ENCODE data around the gene ELOB.

The ELOB gene

GRCh38 chr16:2782583-2783351 lies 5.7 kb upstream of the ELOB start:
- peak; percentile 62 for DNase-seq

DNA sequence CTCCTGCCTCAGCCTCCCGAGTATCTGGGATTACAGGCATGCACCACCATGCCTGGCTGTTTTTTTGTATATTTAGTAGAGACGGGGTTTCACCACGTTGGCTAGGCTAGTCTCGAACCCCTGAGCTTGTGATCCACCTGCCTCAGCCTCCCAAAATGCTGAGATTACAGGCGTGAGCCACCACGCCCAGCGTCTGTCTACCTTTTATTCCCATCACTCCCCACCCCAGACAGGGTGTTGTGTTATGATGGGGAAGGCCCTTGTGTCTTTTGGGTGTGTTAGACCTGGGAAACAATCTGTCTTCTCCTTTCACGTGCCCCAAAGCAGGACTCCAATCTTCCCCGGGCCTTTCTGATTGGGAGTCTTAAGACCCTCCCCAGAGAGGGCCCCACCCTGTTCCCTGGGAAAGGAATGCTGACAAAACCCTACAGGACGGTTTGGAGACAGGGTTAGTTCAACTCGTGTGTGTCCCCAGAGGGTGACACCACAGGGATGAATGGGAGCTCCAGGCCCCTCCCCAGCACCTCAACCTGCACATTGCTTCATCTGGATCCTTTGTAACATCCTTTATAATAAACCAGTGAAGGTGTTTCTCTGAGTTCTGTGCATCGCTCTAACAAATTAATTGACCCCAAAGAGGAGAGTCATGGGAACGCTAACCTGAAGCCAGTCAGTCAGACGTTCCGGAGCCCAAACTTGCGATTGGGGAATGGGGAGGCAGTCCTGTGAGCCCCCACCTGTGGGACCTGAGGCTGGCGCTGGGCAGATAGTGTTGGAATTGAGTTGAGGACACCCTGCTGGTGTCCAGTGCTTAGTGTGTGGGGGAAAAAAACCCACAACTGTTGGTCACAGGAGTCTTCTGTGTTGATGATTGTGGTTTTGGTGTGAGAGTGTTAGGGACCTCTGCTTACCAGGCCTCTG lies 3.2 kb upstream of the ELOB start:
- DNase-seq, result no peak

DNA sequence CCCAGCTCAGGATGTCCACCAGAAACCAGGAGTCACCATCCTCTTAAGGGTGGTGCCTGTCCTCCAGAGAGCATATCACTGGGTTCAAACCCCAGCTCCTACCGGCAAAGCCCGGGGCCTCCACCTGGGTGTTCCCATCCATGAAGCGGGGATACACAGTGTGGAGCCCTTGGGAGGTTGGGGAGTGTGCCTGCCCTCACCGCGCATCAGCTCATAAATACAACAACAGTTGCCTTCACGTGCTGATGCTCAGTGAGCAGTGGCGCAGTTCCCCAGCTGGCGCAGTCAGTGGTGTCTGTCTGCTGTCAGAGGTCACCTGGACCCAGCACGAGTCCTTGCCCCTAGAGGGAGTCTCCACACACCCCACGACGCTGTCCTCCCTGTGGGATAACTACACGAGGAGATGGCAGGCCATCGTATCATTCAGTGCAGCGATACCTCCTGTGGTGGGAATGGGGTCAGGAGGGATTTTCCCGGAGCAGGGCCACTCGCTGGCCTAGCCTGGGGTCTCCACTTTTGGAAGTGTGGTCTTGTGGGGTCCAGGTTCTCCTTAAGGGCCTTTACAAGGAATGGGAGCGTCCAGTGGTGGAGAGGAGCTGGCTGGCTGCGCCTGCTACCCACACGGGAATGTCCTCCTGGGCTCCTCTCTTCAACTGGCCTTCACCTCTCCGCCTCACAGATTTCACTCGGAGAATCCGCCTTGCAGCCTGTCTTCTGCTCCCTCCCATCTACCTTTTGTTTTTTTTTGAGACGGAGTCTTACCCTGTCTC lies 2.3 kb upstream of the ELOB start:
- DNase-seq, result no peak

- no peak for DNase-seq
These were observed 1.5 kb upstream of the ELOB start for GRCh38 chr16:2778630-2778958.

GRCh38 chr16:2777903-2778629 lies 986 bp upstream of the ELOB start:
- no peak for DNase-seq

DNA sequence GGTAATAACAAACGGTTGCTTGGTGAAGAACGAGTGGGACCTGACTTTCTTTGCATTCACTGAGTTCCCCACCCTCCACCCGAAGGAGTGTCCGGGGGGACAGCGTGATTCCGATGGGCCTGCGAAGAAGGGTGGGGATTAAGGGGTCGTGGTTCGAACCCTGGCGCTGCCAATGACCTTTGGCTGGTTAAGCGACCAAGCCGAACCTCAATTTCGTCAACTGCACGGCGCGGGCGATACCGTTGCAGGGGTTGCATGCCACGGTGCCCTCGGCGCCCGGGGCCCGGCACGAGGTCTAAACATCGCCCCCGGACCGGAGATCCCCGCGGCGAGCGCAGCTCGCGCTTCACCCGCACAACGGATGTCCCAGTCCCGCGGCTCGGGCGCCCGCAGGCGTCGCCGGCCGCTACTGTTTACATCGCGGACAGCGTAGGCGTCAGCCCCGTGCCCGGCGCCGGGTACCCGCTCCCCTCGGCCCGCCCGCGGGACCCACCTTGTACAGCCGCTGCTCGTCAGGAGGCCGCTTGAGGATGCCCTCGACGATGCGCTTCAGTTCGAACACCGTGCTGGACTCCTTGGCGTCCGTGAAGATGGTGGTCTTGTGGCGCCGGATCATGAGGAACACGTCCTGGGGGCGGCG lies 460 bp downstream of the ELOB start:
- no peak for DNase-seq

DNA sequence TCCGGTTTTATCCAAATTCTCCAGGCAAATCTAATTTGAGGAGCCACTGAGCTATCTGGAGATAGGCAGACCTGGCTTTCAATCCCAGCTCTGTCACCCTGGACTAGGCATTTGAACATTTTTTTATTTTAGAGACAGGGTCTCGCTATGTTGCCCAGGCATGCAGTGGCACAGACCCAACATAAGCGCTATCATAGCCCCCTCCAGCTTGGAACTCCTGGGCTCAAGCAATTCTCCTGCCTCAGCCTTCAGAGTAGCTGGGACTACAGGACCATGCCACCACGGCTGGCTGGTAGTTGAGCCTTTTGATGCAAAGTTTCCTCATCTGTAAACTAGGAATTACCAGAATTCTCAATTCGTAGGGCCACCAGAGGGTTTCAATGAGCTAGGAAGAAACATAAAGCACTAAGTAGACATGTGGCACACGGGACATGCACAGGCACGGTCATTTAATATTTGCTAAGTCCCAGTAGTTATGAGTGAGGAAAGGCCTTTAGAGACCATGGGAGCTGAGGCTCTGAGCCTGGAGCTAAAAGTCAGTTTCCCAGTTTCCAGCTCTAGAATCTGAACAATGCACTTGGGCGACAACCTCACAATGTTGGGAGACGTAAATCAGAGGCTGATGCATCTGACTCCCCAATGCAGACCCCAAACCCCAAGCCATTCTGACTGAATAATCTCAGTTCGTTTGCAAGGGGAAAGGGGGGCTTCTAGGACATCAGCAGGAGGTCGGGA lies 1.1 kb downstream of the ELOB start:
- no peak for DNase-seq

- DNase-seq, result no peak
These were observed 1.9 kb downstream of the ELOB start for GRCh38 chr16:2775131-2775716.

DNA sequence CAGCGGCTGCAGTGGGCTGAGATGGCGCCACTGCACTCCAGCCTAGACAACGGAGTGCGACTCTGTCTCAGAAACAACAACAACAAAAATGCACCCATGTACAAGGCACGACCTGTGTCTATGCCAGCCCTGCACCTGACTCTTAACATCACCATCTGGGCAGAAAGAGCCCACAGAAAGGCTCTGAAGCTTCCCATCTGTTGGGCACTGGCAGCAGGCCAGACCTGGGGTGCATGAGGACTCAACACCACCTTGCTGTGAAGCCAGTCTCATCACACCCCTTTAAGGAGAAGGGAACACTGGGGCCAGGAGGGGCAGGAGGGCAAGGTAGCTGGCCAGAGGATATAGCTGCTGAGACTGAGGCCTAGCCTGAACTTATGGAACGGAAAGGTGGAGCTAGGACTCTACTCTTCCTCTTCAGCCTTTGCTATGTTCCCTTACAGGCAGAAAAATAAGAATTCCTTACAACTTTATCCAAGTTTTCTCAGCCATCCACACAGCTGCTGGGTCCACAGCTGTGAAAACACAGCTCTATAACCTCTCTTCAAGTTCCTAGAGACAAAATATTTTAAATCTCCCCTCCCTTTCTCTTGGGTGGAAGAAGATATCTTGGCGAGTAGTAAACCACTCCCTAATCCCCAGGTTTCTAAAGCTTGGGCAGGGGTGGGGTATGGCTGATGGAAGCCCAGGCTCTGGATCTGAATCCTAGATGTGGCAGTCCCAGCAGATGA lies 2.8 kb downstream of the ELOB start:
- DNase-seq, result no peak

DNA sequence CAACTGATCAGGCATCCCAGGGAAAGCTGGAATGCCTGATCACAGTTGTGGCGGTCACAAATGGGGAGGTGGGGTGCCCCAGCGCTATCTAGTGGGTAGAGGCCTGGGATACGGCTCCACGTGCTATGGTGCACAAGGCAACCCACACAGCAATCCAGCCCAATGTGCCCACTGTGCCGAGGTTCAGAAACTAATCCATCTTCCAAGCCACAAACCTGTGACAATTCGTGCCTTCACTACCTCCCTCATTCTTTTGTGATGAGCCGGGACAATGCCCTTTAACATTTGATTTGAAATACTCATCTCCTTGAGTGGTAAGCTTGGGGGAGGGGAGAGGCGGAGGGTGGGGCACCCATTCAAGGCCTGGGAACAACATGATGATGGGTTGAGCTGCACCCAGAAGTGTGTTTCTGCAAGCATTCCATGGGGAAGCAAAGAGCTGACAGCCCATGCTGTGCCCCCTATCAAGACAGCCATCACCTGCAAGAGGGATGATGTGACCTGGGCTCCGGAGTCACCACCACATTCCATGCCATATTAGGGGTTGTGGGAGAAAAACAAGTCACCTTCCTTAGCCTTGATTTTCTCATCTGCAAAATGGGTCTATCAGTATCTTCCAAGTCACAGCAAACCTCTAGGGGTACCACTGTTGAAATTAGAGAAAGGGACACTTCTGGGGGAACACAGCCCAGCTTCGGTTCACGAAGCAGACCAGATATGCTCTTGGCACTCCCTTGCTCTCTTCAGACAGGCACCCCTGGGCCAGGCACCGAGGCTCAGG lies 3.7 kb downstream of the ELOB start:
- no peak for DNase-seq

- no peak for DNase-seq
These were observed 5.3 kb downstream of the ELOB start for GRCh38 chr16:2771496-2772402.

GRCh38 chr16:2770057-2770951 lies 6.8 kb downstream of the ELOB start:
- DNase-seq, result no peak

DNA sequence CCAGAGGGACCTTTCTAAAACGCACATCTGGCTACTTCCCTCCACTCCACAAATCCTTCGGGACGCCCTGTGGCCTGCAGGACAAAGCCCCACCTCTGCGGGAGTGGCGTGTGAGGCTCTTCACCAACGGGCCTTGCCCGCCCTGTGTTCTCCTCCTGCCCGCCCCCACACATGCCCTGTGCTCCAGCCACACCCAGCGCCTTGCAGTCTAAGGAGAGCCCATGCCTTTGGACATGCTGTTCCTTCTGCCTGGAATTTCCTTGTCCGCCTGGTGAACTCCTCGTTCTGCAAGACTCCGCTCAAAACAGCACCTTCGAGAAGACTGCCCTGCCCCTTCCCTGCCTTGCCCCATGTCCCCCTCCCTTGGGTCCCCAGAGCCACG lies 7.4 kb downstream of the ELOB start:
- DNase-seq, result no peak

DNA sequence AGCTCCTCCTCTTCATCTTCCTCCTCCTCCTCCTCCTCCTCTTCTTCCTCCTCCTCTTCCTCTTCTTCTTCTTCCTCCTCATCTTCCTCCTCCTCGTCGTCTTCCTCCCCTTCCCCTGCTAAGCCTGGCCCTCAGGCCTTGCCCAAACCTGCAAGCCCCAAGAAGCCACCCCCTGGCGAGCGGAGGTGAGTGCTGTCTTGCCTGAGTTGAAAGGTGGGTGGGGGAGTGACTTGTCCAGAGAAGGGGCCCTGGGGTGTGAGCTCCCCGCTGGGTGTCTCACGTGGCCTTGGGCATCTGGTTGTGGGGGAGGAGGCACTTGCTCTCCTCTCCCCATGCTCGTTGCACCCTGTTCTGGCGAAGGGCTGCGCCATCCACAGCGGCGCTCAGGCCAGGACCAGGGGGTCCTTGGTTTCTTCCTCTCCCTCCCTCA lies 8.0 kb downstream of the ELOB start:
- no peak for DNase-seq

DNA sequence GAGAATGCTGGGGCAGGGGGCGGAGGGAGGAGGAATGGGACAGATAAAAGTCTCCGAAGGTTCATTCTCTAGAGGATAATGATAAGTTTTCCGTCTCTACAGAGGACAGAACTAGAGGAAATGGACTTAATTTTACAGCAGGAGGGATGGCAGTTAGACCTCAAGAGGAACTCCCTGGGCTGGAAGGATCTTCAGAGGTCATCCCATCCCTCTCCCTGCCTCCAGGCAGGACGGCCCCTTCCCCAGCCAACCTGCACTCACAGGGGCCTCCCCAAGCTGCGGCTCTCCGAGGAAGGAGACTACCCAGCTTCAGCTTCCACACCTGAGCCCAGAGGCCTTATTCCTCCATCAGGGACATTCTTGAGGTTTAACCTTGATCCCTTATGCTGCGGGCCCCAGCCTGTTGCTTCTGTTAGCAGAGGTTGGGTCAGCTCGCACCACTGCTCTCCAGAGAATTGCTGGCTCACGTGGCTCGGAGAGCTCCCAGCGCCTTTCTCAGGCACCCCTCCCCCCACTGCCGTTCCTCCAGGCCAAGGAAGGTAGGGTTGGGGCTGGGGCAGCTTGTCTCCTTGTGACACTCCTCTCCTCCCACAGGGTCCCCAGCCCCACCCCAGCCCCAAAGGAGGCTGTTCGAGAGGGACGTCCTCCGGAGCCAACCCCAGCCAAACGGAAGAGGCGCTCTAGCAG lies 8.5 kb downstream of the ELOB start:
- DNase-seq, result no peak

- DNase-seq, result no peak
These were observed 9.2 kb downstream of the ELOB start for GRCh38 chr16:2767891-2768290.

Data from 8988T (cell line).